Type B pancreatic cell (in vitro differentiated cells): ENCODE data around the gene CYSLTR2. TPM values are rescaled to one million over a fixed set of nuclear protein-coding genes. Genes with fewer than 3 reads are reported as not detected.

Experiments
- DNase-seq: peaks from one replicate; pipeline ENCODE4 v3.0.0; 2021; ENCODE audit warnings: mixed read lengths; ENCODE audit not compliant: unreplicated experiment; ENCODE audit errors: extremely low spot score
- H3K27ac Mint-ChIP-seq: 2 replicates; pipeline ENCODE4 v1.8.0; 2021; ENCODE audit warnings: mild to moderate bottlenecking, mixed read lengths
- H3K27me3 Mint-ChIP-seq: 2 replicates; pipeline ENCODE4 v1.8.0; 2021; ENCODE audit warnings: mixed read lengths
- H3K36me3 Mint-ChIP-seq: 2 replicates; pipeline ENCODE4 v1.8.0; 2021; ENCODE audit warnings: mixed read lengths
- H3K4me1 Mint-ChIP-seq: one replicate; pipeline ENCODE4 v1.8.0; 2021; ENCODE audit warnings: mixed read lengths; ENCODE audit not compliant: unreplicated experiment
- H3K4me3 Mint-ChIP-seq: 2 replicates; pipeline ENCODE4 v1.8.0; 2021; ENCODE audit warnings: mild to moderate bottlenecking, mixed read lengths
- H3K9me3 Mint-ChIP-seq: 2 replicates; pipeline ENCODE4 v1.8.0; 2021; ENCODE audit warnings: mixed read lengths
- total RNA-seq: library from RNA; stranded (reverse); gene quantifications from 2 replicates; pipeline ENCODE4 v1.2.1, GENCODE V29; 2021; ENCODE audit warnings: low replicate concordance
- TF ChIP-seq, protein P1 (sequence below): fragments of 200-600 bp; sonication (generic); conservative IDR thresholded peaks from 2 replicates; pipeline ENCODE4 v1.5.0; 2021; ENCODE audit warnings: antibody characterized with exemption, mild to moderate bottlenecking

Gene CYSLTR2
- total RNA-seq, 1 donor from 2014 or later: 4.7 TPM

DNA sequence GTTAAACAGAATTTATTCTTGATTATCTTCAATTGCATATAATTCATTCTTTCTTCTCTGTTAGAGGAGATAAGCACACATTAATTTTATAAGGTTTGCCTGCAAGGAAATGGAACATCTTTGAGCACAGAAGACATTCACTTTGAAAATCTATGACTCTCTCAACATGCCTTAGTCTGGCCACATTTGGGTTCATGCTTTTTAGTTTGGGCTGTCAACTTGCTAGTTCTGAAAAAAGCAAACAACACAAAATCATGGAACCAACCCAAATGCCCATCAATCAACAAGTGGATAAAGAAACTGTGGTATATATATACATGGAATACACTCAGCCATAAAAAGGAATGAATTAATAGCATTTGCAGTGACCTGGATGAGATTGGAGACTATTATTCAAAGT, 71.5 kb downstream of the CYSLTR2 start:
- no peak overlapping the region for H3K27ac Mint-ChIP-seq
- no peaks in the 10 kb centered on the region for H3K36me3 Mint-ChIP-seq
- TF ChIP-seq, protein P1, sequence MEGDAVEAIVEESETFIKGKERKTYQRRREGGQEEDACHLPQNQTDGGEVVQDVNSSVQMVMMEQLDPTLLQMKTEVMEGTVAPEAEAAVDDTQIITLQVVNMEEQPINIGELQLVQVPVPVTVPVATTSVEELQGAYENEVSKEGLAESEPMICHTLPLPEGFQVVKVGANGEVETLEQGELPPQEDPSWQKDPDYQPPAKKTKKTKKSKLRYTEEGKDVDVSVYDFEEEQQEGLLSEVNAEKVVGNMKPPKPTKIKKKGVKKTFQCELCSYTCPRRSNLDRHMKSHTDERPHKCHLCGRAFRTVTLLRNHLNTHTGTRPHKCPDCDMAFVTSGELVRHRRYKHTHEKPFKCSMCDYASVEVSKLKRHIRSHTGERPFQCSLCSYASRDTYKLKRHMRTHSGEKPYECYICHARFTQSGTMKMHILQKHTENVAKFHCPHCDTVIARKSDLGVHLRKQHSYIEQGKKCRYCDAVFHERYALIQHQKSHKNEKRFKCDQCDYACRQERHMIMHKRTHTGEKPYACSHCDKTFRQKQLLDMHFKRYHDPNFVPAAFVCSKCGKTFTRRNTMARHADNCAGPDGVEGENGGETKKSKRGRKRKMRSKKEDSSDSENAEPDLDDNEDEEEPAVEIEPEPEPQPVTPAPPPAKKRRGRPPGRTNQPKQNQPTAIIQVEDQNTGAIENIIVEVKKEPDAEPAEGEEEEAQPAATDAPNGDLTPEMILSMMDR: no peak
- DNase-seq: no peak
- H3K9me3 Mint-ChIP-seq: no peaks in the 10 kb centered on the region
- no peak overlapping the region for H3K4me3 Mint-ChIP-seq
- peaks cover 3% of the 10 kb centered on the region for H3K27me3 Mint-ChIP-seq
- peaks cover 8% of the 10 kb centered on the region for H3K4me1 Mint-ChIP-seq

DNA sequence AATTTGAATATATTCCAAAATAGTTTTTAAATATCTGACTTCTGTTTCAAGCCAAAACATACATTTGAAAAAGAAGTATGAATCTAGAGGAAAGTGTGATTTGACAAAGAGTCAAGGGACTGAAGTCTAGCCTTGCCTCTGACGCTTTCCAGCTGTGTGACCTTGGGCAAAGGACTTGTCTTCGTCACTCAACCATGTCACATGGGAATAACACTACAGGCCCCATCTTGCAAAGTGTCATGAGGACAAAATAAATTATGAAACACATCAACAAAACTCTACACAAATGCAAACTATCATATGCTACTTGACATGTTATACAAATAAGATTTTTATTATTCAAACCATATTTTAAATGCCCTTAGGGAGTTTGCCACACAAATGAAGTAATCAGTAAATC, 73.0 kb downstream of the CYSLTR2 start:
- Mint-ChIP-seq H3K36me3 (no peaks in the 10 kb centered on the region), H3K4me1 (peaks cover 11% of the 10 kb centered on the region), H3K27ac (no peak overlapping the region), H3K9me3 (no peaks in the 10 kb centered on the region), H3K4me3 (no peak overlapping the region), H3K27me3 (peaks cover 8% of the 10 kb centered on the region)
- TF ChIP-seq, protein P1: no peak
- no peak for DNase-seq

DNA sequence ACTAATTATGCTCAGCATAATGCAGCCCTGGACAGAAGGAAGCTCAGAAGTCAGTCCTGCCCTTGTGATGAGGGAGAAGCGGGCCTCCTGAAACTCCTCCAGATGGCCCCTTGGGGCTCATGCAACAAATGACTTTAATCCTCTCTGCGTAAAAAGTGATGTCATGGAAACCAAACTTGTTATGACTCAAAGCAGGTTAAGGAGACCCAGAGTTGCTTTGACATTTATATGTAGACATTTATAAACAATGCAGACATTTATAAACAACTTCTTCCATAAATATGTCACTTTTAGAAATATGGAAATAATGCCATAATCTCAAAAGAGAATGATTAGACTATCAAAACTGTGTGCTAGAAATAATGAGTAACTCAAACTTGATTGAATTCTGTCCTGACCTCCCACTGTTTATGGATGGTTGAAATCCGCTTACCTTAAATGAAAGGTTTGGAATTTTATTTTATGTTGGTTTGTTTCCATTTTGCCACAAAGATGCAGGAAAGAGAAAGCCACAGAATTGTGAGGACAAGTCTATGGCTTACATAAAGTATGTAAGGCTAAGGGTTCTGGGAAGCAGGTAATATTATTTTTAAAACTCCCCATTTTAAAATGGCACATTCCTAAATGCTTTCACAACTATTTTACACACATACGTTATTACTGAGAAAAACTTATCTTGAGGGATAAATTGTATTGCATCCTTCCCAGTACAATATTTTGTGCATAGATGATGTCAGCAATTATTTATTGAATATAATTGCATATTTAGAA, 73.7 kb downstream of the CYSLTR2 start:
- no peaks in the 10 kb centered on the region for H3K9me3 Mint-ChIP-seq
- no peak overlapping the region for H3K27ac Mint-ChIP-seq
- TF ChIP-seq, protein P1: no peak
- H3K27me3 Mint-ChIP-seq: peaks cover 8% of the 10 kb centered on the region
- no peak overlapping the region for H3K4me3 Mint-ChIP-seq
- no peak for DNase-seq
- H3K4me1 Mint-ChIP-seq: peaks cover 11% of the 10 kb centered on the region
- H3K36me3 Mint-ChIP-seq: no peaks in the 10 kb centered on the region

DNA sequence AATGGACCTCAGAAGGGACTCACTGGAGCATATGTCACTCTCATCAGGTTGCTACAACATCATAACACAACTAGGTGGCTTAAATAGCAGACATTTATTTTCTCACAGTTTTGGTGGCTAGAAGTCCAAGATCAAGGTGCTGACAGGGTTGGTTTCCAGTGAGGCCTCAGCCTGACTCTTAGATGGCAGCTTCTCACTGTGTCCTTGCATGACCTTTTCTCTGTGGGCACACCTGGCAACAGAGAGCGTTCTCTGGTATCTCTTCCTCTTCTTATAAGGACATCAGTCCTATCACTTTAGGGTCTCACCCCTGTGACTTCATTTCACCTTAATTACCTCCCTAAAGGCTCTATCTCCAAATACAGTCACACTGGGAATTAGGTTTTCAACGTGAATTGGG, 74.5 kb downstream of the CYSLTR2 start:
- DNase-seq: no peak
- TF ChIP-seq, protein P1: no peak
- no peaks in the 10 kb centered on the region for H3K36me3 Mint-ChIP-seq
- H3K27ac Mint-ChIP-seq: no peak overlapping the region
- H3K27me3 Mint-ChIP-seq: peaks cover 8% of the 10 kb centered on the region
- H3K9me3 Mint-ChIP-seq: peaks cover 2% of the 10 kb centered on the region
- peaks cover 11% of the 10 kb centered on the region for H3K4me1 Mint-ChIP-seq
- no peak overlapping the region for H3K4me3 Mint-ChIP-seq

DNA sequence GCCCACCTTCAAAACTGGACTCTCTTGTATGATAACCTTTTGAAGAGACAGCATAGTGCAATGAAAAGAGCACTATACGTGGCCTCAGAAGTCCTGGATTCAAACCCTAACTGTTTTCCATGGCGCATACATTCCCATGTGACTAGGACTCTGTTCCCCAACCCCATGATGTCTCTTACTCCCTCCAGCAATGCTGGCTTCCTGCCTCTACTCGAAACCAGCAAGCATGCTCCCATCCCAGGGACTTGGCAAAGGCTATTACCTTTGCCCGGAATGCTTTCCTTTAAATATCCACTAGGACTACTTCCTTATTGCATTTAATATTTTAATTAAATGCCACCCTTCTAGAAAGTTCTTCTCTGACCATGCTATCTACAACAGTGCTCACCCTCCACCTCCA, 75.1 kb downstream of the CYSLTR2 start:
- Mint-ChIP-seq H3K36me3 (no peaks in the 10 kb centered on the region), H3K9me3 (peaks cover 5% of the 10 kb centered on the region), H3K27ac (no peak overlapping the region), H3K4me1 (peaks cover 11% of the 10 kb centered on the region), H3K4me3 (no peak overlapping the region), H3K27me3 (peaks cover 8% of the 10 kb centered on the region)
- DNase-seq: no peak
- TF ChIP-seq, protein P1: no peak
